Karpas-422 (cell line): ENCODE data around the gene MOK. TPM values are rescaled to one million over a fixed set of nuclear protein-coding genes. Genes with fewer than 3 reads are reported as not detected.
"Not testable (repeated sequence)": the region's sequence is repeated elsewhere in the genome, so short reads cannot be mapped to it uniquely, and the experiment has no call there.

Experiments used
- DNase-seq: peaks from one replicate; pipeline ENCODE4 v3.0.0-alpha.2; 2015
- H2AFZ ChIP-seq: fragments of 200-600 bp; sonication (generic); 2 replicates; pipeline ENCODE4 v1.6.1; 2014; ENCODE audit warnings: antibody characterized with exemption, low read length, mixed read lengths
- H3K27ac ChIP-seq: fragments of 200-600 bp; sonication (generic); 2 replicates; pipeline ENCODE4 v1.5.1; 2014; ENCODE audit warnings: mild to moderate bottlenecking, low read length, moderate library complexity
- H3K27me3 ChIP-seq: fragments of 200-600 bp; sonication (generic); 2 replicates; pipeline ENCODE4 v1.6.1; 2014; ENCODE audit warnings: low read length, mixed read lengths
- H3K36me3 ChIP-seq: fragments of 200-600 bp; sonication (generic); 2 replicates; pipeline ENCODE4 v1.6.1; 2014; ENCODE audit warnings: low read length, mixed read lengths; ENCODE audit not compliant: insufficient read depth
- H3K4me1 ChIP-seq: fragments of 200-600 bp; sonication (generic); 2 replicates; pipeline ENCODE4 v1.6.1; 2014; ENCODE audit warnings: mild to moderate bottlenecking, low read length, mixed read lengths
- H3K4me2 ChIP-seq: fragments of 200-600 bp; sonication (generic); 2 replicates; pipeline ENCODE4 v1.6.1; 2014; ENCODE audit warnings: low read length, low read depth, mild to moderate bottlenecking; ENCODE audit not compliant: poor library complexity, severe bottlenecking
- H3K4me3 ChIP-seq: fragments of 200-600 bp; sonication (generic); 2 replicates; pipeline ENCODE4 v1.5.1; 2014; ENCODE audit warnings: mild to moderate bottlenecking, antibody characterized with exemption, low read length, mixed read lengths
- H3K79me2 ChIP-seq: fragments of 200-600 bp; sonication (generic); 2 replicates; pipeline ENCODE4 v1.6.1; 2014; ENCODE audit warnings: mild to moderate bottlenecking, low read length, mixed read lengths
- H3K9ac ChIP-seq: fragments of 200-600 bp; sonication (generic); 2 replicates; pipeline ENCODE4 v1.6.0; 2014; ENCODE audit warnings: low read length
- H3K9me2 ChIP-seq: fragments of 200-600 bp; sonication (generic), shearing (Covaris generic); replicated peaks from 2 replicates; pipeline ENCODE4 v1.6.0; 2014; ENCODE audit warnings: mild to moderate bottlenecking, low read length, moderate library complexity; ENCODE audit not compliant: insufficient read depth
- H3K9me3 ChIP-seq: fragments of 300-700, 200-600 bp; sonication (generic); 2 replicates; pipeline ENCODE4 v1.6.1; 2014; ENCODE audit warnings: low read length, mixed read lengths
- H4K20me1 ChIP-seq: fragments of 200-600 bp; sonication (generic); 2 replicates; pipeline ENCODE4 v1.6.1; 2014; ENCODE audit warnings: mild to moderate bottlenecking, antibody characterized with exemption, low read length, low read depth; ENCODE audit not compliant: insufficient read depth
- total RNA-seq: library from RNA; depleted of rRNA; stranded (reverse); fragments of >200 nt; shearing (Covaris generic); gene quantifications from 2 replicates; pipeline ENCODE4 v1.2.3, GENCODE V29; 2014; ENCODE audit warnings: low replicate concordance

MOK gene
- total RNA-seq, 1 experiment from 2014 or later, result 4.4 TPM

GRCh38 chr14:102330806-102331205 is 25.8 kb upstream of the MOK start:
- Histone ChIP-seq H3K9ac (no peak overlapping the region), H4K20me1 (no peaks in the 10 kb centered on the region; the same call in 1 of the 2 replicates), H3K4me3 (no peak overlapping the region), H3K36me3 (peaks cover 3% of the 10 kb centered on the region; the same call in 1 of the 2 replicates), H3K4me2 (no peak overlapping the region), H3K9me3 (no peaks in the 10 kb centered on the region), H3K4me1 (no peaks in the 10 kb centered on the region), H3K27ac (no peak overlapping the region), H2AFZ (no peak overlapping the region), H3K27me3 (no peaks in the 10 kb centered on the region), H3K79me2 (peaks cover 3% of the 10 kb centered on the region; the same call in 1 of the 2 replicates), H3K9me2 (no peaks in the 10 kb centered on the region)
- DNase-seq, result no peak

- H3K9me2 ChIP-seq, result not testable (repeated sequence)
Observed at GRCh38 chr14:102329381-102329780, 24.4 kb upstream of the MOK start.

GRCh38 chr14:102326583-102326982 is 21.6 kb upstream of the MOK start:
- no peaks in the 10 kb centered on the region for H3K9me2 ChIP-seq
- peaks cover 26% of the 10 kb centered on the region for H3K79me2 ChIP-seq
- peaks cover 5% of the 10 kb centered on the region; the same call in 1 of the 2 replicates for H3K4me1 ChIP-seq
- peaks cover 8% of the 10 kb centered on the region; the same call in 1 of the 2 replicates for H3K36me3 ChIP-seq
- no peaks in the 10 kb centered on the region; the same call in 1 of the 2 replicates for H4K20me1 ChIP-seq
- H3K9ac ChIP-seq, result no peak overlapping the region
- no peak overlapping the region for H3K4me3 ChIP-seq
- no peak overlapping the region for H2AFZ ChIP-seq
- no peaks in the 10 kb centered on the region for H3K9me3 ChIP-seq
- no peak overlapping the region for H3K4me2 ChIP-seq
- DNase-seq, result no peak
- H3K27ac ChIP-seq, result no peak overlapping the region
- H3K27me3 ChIP-seq, result no peaks in the 10 kb centered on the region

More at GRCh38 chr14:102329381-102329780, 24.4 kb upstream of the MOK start:
- H3K4me3 ChIP-seq, H3K36me3 ChIP-seq, H4K20me1 ChIP-seq, H3K79me2 ChIP-seq, H3K4me1 ChIP-seq, H3K27me3 ChIP-seq, H3K9me3 ChIP-seq, DNase-seq, H3K9ac ChIP-seq, H3K4me2 ChIP-seq, H2AFZ ChIP-seq, H3K27ac ChIP-seq: not testable (repeated sequence)

- H2AFZ ChIP-seq, result no peak overlapping the region
- H3K4me1 ChIP-seq, result peaks cover 11% of the 10 kb centered on the region
- H3K79me2 ChIP-seq, result peaks cover 34% of the 10 kb centered on the region
- no peak overlapping the region for H3K4me3 ChIP-seq
- peaks cover 7% of the 10 kb centered on the region; the same call in 1 of the 2 replicates for H3K36me3 ChIP-seq
- H3K27ac ChIP-seq, result no peak overlapping the region
- no peaks in the 10 kb centered on the region for H3K27me3 ChIP-seq
- no peak overlapping the region for H3K4me2 ChIP-seq
- H3K9ac ChIP-seq, result no peak overlapping the region
- H3K9me3 ChIP-seq, result no peaks in the 10 kb centered on the region
- no peaks in the 10 kb centered on the region; the same call in 1 of the 2 replicates for H4K20me1 ChIP-seq
- H3K9me2 ChIP-seq, result no peaks in the 10 kb centered on the region
- no peak for DNase-seq
Observed at GRCh38 chr14:102325791-102326345, 20.9 kb upstream of the MOK start.

GRCh38 chr14:102323102-102323501 is 18.1 kb upstream of the MOK start:
- H2AFZ ChIP-seq, result no peak overlapping the region
- H3K36me3 ChIP-seq, result peaks cover 5% of the 10 kb centered on the region; the same call in 1 of the 2 replicates
- peaks cover 46% of the 10 kb centered on the region for H3K79me2 ChIP-seq
- H4K20me1 ChIP-seq, result no peaks in the 10 kb centered on the region
- H3K9me2 ChIP-seq, result no peaks in the 10 kb centered on the region
- H3K27ac ChIP-seq, result no peak overlapping the region
- no peak overlapping the region for H3K4me2 ChIP-seq
- H3K4me1 ChIP-seq, result peaks cover 30% of the 10 kb centered on the region
- H3K9me3 ChIP-seq, result no peaks in the 10 kb centered on the region
- no peak overlapping the region for H3K4me3 ChIP-seq
- DNase-seq, result peak; percentile 75
- no peaks in the 10 kb centered on the region for H3K27me3 ChIP-seq
- H3K9ac ChIP-seq, result no peak overlapping the region

GRCh38 chr14:102321456-102322422 is 16.8 kb upstream of the MOK start:
- H4K20me1 ChIP-seq, result no peaks in the 10 kb centered on the region
- no peaks in the 10 kb centered on the region for H3K9me2 ChIP-seq
- peak overlapping the region; percentile 88; the same call in 1 of the 2 replicates for H3K9ac ChIP-seq
- peaks cover 5% of the 10 kb centered on the region; the same call in 1 of the 2 replicates for H3K36me3 ChIP-seq
- peaks cover 40% of the 10 kb centered on the region for H3K4me1 ChIP-seq
- H3K27ac ChIP-seq, result no peak overlapping the region
- H2AFZ ChIP-seq, result no peak overlapping the region
- no peak for DNase-seq
- peak overlapping the region; percentile 92 for H3K4me2 ChIP-seq
- H3K9me3 ChIP-seq, result no peaks in the 10 kb centered on the region
- no peak overlapping the region; the same call in 1 of the 2 replicates for H3K4me3 ChIP-seq
- no peaks in the 10 kb centered on the region for H3K27me3 ChIP-seq
- H3K79me2 ChIP-seq, result peaks cover 46% of the 10 kb centered on the region

- Histone ChIP-seq H3K9ac (peak overlapping the region; percentile 88), H3K27me3 (no peaks in the 10 kb centered on the region), H3K36me3 (peaks cover 5% of the 10 kb centered on the region; the same call in 1 of the 2 replicates), H3K9me3 (no peaks in the 10 kb centered on the region), H4K20me1 (no peaks in the 10 kb centered on the region), H3K9me2 (no peaks in the 10 kb centered on the region), H2AFZ (no peak overlapping the region), H3K4me2 (peak overlapping the region; percentile 92), H3K4me3 (peak overlapping the region; percentile 83), H3K27ac (no peak overlapping the region), H3K4me1 (peaks cover 49% of the 10 kb centered on the region), H3K79me2 (peaks cover 46% of the 10 kb centered on the region)
- no peak for DNase-seq
Observed at GRCh38 chr14:102320671-102321455, 15.9 kb upstream of the MOK start.
